Amniotic epithelial cell (primary cell): ENCODE data around the gene LZTR1.

ENCODE experiments used
- DNase-seq: peaks from one replicate; pipeline ENCODE4 v3.0.0-alpha.2; 2010; ENCODE audit warnings: low read depth

The LZTR1 gene

GRCh38 chr22:20951151-20951931, 30.8 kb upstream of the LZTR1 start:
- no peak for DNase-seq

DNA sequence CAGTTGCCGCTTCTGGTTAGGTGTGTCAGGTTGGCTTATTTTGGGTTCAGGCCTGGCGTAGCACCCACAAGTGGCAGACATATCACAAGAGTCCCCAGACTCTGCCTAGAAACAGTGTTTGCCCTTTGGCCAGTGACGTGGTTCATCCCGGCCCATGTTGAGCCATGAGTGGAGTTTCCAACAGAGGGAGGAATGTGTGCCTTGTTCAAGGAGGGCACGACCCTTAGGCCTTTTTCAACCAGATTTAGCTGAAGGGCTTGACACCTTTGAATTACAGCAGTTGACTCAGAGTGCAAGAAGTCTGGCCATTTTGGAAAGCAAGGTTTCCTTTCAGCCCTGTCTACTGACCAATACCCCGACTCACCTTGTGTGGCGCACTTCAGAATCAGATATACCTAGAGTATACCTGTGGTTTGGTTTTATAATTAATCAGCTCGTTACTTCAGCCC, 30.1 kb upstream of the LZTR1 start:
- DNase-seq = no peak

GRCh38 chr22:20952544-20953341, 29.4 kb upstream of the LZTR1 start:
- DNase-seq = no peak

DNA sequence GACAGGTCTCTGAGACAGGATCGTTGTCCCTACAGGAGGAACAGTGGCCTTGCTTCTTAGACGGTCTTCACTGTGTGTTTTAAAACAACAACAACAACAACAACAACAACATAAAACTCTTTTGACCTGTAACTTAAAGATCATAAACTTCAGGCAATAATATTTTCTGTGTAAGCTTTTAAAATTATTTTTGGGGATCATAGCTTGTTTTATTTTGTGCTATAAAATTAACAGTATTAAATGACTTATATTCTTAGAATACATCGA, 28.8 kb upstream of the LZTR1 start:
- DNase-seq = no peak

DNA sequence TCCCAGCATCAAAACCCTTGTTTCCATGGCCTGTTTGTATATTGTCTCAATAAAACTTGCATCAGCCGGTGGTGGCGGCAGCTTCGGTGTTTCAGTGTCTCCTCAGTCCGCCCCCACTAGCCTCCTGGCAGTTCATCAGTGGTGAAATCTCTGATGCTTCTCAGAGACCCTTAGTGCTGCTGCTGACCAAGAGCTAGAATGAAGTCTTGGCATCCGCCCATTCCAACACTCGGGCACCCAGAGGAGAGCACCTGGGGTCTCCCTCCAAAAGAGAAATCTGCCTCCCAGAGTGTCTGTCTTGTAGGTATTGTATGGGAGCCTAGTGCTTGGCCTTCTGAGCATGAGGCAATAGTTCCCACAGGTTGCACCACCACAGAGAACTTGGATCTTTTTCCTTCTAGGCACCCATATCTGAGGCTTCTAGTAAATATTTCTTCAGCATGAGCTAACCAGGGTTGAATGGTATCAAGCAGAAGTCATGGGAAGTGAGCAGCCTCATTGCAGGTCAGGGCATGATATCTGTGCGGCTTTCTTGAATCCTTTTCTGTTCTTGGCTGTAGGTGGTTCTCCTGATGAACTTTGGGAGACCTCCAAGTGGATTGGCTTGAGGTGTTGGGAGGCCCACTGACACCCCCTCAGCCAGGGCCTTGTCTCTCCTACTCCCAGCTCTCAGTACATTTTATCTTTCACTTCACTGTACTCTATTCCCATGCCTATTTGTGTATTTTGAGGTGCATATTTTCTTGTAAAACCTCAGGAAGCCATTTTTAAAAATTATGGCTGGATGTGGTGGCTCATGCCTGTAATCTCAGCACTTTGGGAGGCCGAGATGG, 28.2 kb upstream of the LZTR1 start:
- peak; percentile 99 for DNase-seq

GRCh38 chr22:20955548-20955947, 26.5 kb upstream of the LZTR1 start:
- DNase-seq = no peak

- peak; percentile 54 for DNase-seq
Observed at GRCh38 chr22:20956258-20957101, 25.6 kb upstream of the LZTR1 start.

- no peak for DNase-seq
Observed at GRCh38 chr22:20957102-20957682, 24.9 kb upstream of the LZTR1 start.

DNA sequence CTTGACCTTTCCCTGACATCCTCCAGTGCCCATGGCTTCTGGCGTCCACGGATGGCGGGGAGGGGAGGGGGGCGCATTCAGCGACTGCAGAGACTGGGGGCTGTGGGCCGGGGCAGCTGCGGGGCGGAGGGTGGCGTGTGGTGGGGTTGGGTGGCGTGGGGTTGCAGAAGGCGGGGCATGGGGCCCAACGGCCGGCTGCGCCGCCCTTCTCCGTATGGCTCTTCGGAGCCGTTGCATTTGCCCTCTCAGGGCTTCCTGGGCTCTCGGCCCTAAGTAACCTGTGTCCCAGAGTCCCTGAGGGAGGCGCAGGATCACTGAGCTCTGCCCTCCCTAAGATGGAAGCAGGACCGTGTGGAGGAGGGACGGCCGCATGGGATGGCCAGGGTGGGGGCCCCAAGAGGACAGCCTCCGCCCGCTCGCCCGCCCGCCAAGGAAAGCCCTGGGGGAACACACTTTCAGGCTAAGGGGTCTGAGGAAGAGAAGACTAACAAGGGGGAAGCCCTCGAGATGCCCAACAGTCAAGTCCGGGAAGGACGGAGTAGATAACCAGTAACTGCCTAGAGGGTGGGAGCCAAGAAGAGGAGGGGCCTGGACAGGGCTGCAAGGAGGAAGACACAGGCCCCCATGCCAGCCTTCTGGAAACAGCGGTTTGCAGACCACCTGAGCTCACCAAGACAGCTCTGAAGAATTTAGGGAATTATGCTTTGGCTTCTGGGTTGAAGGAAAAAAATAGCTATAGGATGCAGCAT, 24.2 kb upstream of the LZTR1 start:
- DNase-seq = no peak

GRCh38 chr22:20959578-20960461, 22.3 kb upstream of the LZTR1 start:
- no peak for DNase-seq

- no peak for DNase-seq
Observed at GRCh38 chr22:20960609-20961008, 21.5 kb upstream of the LZTR1 start.

- DNase-seq = no peak
Observed at GRCh38 chr22:20962491-20962945, 19.6 kb upstream of the LZTR1 start.

GRCh38 chr22:20963201-20964052, 18.7 kb upstream of the LZTR1 start:
- DNase-seq = no peak

- no peak for DNase-seq
Observed at GRCh38 chr22:20964090-20964798, 17.9 kb upstream of the LZTR1 start.

GRCh38 chr22:20964799-20965103, 17.3 kb upstream of the LZTR1 start:
- DNase-seq = no peak

DNA sequence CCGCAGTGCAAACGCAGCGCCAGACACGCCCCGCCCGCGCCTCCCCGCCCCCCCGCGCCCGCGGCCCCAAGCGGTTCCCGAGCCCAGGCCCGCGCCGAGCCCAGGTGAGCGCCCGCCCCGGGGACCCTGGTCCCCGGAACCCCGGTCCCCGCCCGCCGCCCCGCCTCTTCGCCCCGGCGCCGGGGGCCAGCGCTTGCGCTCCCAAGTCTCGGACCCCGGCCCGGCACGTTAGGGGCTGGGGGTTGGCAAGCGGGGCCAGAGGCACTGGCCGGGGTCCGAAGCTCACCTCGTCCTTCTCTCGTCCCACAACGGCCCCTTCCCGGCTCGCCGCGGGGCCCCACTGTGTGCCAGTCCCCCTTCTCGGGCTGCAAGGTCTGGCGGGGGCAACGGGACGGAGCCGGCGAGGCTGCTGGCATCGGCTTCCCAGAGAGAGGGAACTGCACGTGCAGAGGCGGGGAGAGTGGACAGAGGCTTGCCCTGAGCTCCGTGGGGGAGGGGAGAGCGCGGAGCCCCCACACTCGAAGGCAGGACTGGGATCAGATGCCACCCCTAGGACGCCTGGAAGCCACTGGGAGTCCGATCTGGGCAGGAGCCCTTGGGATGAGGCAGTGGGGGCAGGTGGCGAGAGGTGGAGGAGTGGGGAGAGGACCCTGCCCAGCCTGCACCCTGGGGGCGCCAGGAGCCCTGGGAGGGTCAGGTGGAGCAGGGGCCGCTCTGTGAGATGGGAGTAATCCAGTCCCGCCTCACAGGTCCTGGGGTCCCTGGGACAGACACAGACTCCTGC, 16.8 kb upstream of the LZTR1 start:
- no peak for DNase-seq
